ENCODE measurements around the gene UBAP1L.
A peak's percentile ranks its signal among the peaks of the same experiment; 100 is the strongest.

- TF ChIP-seq, protein P1, sequence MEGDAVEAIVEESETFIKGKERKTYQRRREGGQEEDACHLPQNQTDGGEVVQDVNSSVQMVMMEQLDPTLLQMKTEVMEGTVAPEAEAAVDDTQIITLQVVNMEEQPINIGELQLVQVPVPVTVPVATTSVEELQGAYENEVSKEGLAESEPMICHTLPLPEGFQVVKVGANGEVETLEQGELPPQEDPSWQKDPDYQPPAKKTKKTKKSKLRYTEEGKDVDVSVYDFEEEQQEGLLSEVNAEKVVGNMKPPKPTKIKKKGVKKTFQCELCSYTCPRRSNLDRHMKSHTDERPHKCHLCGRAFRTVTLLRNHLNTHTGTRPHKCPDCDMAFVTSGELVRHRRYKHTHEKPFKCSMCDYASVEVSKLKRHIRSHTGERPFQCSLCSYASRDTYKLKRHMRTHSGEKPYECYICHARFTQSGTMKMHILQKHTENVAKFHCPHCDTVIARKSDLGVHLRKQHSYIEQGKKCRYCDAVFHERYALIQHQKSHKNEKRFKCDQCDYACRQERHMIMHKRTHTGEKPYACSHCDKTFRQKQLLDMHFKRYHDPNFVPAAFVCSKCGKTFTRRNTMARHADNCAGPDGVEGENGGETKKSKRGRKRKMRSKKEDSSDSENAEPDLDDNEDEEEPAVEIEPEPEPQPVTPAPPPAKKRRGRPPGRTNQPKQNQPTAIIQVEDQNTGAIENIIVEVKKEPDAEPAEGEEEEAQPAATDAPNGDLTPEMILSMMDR (IDR thresholded peaks at IDR 0.05), result no peak
- TF ChIP-seq POLR2AphosphoS5 (IDR thresholded peaks at IDR 0.05), result peak in 1 of 3 donors; percentile 23
- no peak for TF ChIP-seq EP300 (IDR thresholded peaks at IDR 0.05; ENCODE audit: low read depth)
- no peak for TF ChIP-seq POLR2A (IDR thresholded peaks at IDR 0.05)
Measured at GRCh38 chr15:65055201-65055870, 59.7 kb downstream of the UBAP1L start.
